Measurements from ENCODE around the gene ERC2.

- TF ChIP-seq GLIS3 (CRISPR knock-in tag; IDR thresholded peaks at IDR 0.05) (no peak), ARNTL (CRISPR knock-in tag; IDR thresholded peaks at IDR 0.05; ENCODE audit: borderline replicate concordance, low read depth) (no peak), POU6F1 (CRISPR knock-in tag; IDR thresholded peaks at IDR 0.05; ENCODE audit: borderline replicate concordance, low read depth) (no peak)
- TF ChIP-seq, protein P1, sequence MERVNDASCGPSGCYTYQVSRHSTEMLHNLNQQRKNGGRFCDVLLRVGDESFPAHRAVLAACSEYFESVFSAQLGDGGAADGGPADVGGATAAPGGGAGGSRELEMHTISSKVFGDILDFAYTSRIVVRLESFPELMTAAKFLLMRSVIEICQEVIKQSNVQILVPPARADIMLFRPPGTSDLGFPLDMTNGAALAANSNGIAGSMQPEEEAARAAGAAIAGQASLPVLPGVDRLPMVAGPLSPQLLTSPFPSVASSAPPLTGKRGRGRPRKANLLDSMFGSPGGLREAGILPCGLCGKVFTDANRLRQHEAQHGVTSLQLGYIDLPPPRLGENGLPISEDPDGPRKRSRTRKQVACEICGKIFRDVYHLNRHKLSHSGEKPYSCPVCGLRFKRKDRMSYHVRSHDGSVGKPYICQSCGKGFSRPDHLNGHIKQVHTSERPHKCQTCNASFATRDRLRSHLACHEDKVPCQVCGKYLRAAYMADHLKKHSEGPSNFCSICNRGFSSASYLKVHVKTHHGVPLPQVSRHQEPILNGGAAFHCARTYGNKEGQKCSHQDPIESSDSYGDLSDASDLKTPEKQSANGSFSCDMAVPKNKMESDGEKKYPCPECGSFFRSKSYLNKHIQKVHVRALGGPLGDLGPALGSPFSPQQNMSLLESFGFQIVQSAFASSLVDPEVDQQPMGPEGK (CRISPR knock-in tag; IDR thresholded peaks at IDR 0.05; ENCODE audit: borderline replicate concordance): no peak
These were observed 268.0 kb downstream of the ERC2 start for GRCh38 chr3:56200251-56200650.

All from SK-N-SH treated with all-trans-retinoic acid at 6 μM for 48 hours (cell line).